Measurements from ENCODE around the gene TTC33.
"Not testable (repeated sequence)": the region's sequence is repeated elsewhere in the genome, so short reads cannot be mapped to it uniquely, and the experiment has no call there.

The TTC33 gene

DNA sequence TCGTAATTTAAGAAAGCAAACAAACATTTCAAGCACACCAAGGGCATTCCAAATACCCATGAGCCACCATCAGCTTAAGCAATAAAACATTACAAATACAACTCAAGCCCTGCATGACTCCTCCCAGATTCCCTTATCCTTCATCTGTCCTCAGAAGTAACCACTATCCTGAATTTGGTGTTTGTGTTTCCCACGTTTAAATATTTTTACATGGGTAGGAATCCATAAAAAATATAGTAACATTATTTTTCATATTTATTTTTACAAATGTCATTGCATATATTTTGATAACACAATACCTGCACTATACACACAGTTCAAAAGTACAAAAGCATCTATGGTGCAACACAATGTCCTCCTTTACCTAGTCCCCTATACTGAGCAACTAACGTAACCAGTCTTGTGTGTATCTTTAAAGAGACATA lies 36.0 kb upstream of the TTC33 start:
- Histone ChIP-seq H3K4me1 (ENCODE audit: low read depth, poor library complexity, severe bottlenecking) (peaks cover 9% of the 10 kb centered on the region), H3K79me2 (ENCODE audit: insufficient read depth, low read depth) (peaks cover 96% of the 10 kb centered on the region), H3K36me3 (ENCODE audit: insufficient read depth) (no peaks in the 10 kb centered on the region), H3K9ac (no peak overlapping the region), H2AFZ (ENCODE audit: low read depth) (no peak overlapping the region), H3K4me3 (IDR thresholded peaks at IDR 0.05; ENCODE audit: insufficient read depth, low read depth, low read length) (no peak overlapping the region), H3K4me2 (no peak overlapping the region), H4K20me1 (ENCODE audit: insufficient read depth) (0 out of 2 replicates have a peak, but pooled peaks cover 4% of the 10 kb centered on the region), H3K27ac (no peak overlapping the region), H3K27me3 (ENCODE audit: insufficient read depth, low read depth) (no peaks in the 10 kb centered on the region)
- no peak for TF ChIP-seq CTCF (conservative IDR thresholded peaks at IDR 0.05; ENCODE audit: low read depth, low read length)

- Histone ChIP-seq H3K27ac (no peak overlapping the region), H4K20me1 (ENCODE audit: insufficient read depth) (0 out of 2 replicates have a peak, but pooled peaks cover 4% of the 10 kb centered on the region), H3K4me1 (ENCODE audit: low read depth, poor library complexity, severe bottlenecking) (peaks cover 5% of the 10 kb centered on the region), H3K27me3 (ENCODE audit: insufficient read depth, low read depth) (no peaks in the 10 kb centered on the region), H2AFZ (ENCODE audit: low read depth) (no peak overlapping the region), H3K4me2 (no peak overlapping the region), H3K4me3 (IDR thresholded peaks at IDR 0.05; ENCODE audit: insufficient read depth, low read depth, low read length) (no peak overlapping the region), H3K9ac (no peak overlapping the region), H3K36me3 (ENCODE audit: insufficient read depth) (no peaks in the 10 kb centered on the region), H3K79me2 (ENCODE audit: insufficient read depth, low read depth) (peaks cover 96% of the 10 kb centered on the region)
- no peak for TF ChIP-seq CTCF (conservative IDR thresholded peaks at IDR 0.05; ENCODE audit: low read depth, low read length)
Measured at GRCh38 chr5:40790947-40791593, 35.3 kb upstream of the TTC33 start.

GRCh38 chr5:40788941-40789340 lies 33.2 kb upstream of the TTC33 start:
- not testable (repeated sequence) for H3K4me1 ChIP-seq (ENCODE audit: low read depth, poor library complexity, severe bottlenecking); H4K20me1 ChIP-seq (ENCODE audit: insufficient read depth); H3K36me3 ChIP-seq (ENCODE audit: insufficient read depth); H3K9ac ChIP-seq; H2AFZ ChIP-seq (ENCODE audit: low read depth); H3K4me2 ChIP-seq; H3K27ac ChIP-seq; H3K27me3 ChIP-seq (ENCODE audit: insufficient read depth, low read depth); H3K4me3 ChIP-seq (IDR thresholded peaks at IDR 0.05; ENCODE audit: insufficient read depth, low read depth, low read length)
- H3K79me2 ChIP-seq (ENCODE audit: insufficient read depth, low read depth), result peaks cover 96% of the 10 kb centered on the region

DNA sequence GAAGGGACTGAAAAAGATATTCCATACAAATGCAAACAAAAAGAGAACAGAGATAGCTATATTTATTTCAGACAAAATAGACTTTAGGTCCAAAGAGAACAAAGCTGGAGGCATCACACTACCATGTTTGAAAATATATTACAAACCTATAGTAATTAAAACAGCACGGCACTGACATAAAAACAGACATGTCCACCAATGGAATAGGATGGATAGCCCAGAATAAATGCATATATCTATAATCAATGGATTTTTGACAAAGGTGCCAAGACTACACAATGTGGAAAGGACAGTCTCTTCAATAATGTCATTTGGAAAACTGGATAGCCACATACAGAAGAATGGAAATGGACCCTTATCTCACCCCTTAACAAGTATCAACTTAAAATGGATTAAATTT lies 32.2 kb upstream of the TTC33 start:
- H3K4me1 ChIP-seq (ENCODE audit: low read depth, poor library complexity, severe bottlenecking), result peaks cover 5% of the 10 kb centered on the region
- 0 out of 2 replicates have a peak, but pooled peaks cover 4% of the 10 kb centered on the region for H4K20me1 ChIP-seq (ENCODE audit: insufficient read depth)
- TF ChIP-seq CTCF (conservative IDR thresholded peaks at IDR 0.05; ENCODE audit: low read depth, low read length), result no peak
- no peak overlapping the region for H3K9ac ChIP-seq
- H3K4me3 ChIP-seq (IDR thresholded peaks at IDR 0.05; ENCODE audit: insufficient read depth, low read depth, low read length), result no peak overlapping the region
- H2AFZ ChIP-seq (ENCODE audit: low read depth), result no peak overlapping the region
- H3K79me2 ChIP-seq (ENCODE audit: insufficient read depth, low read depth), result peaks cover 96% of the 10 kb centered on the region
- H3K4me2 ChIP-seq, result no peak overlapping the region
- no peaks in the 10 kb centered on the region for H3K27me3 ChIP-seq (ENCODE audit: insufficient read depth, low read depth)
- H3K36me3 ChIP-seq (ENCODE audit: insufficient read depth), result no peaks in the 10 kb centered on the region
- H3K27ac ChIP-seq, result no peak overlapping the region

DNA sequence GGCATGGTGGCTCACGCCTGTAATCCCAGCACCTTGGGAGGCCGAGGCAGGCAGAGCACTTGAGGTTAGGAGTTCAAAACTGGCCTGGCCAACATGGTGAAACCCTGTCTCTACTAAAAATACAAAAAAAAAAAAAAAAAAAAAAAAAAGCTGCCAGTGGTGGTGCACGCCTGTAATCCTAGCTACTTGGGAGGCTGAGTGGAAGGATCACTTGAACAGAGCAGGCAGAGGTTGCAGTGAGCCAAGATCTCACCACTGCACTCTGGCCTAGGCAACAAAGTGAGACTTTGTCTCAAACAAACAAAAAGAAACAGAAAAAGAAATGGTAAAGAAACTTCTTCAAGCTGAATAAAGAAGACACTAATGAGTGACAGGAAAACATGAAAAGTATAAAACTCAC lies 30.9 kb upstream of the TTC33 start:
- H3K9ac ChIP-seq; H2AFZ ChIP-seq (ENCODE audit: low read depth); H3K4me1 ChIP-seq (ENCODE audit: low read depth, poor library complexity, severe bottlenecking); H3K4me2 ChIP-seq; H3K4me3 ChIP-seq (IDR thresholded peaks at IDR 0.05; ENCODE audit: insufficient read depth, low read depth, low read length); H3K27ac ChIP-seq; H3K36me3 ChIP-seq (ENCODE audit: insufficient read depth); H3K27me3 ChIP-seq (ENCODE audit: insufficient read depth, low read depth); H4K20me1 ChIP-seq (ENCODE audit: insufficient read depth): not testable (repeated sequence)
- peaks cover 93% of the 10 kb centered on the region for H3K79me2 ChIP-seq (ENCODE audit: insufficient read depth, low read depth)

Data from KMS-11 (cell line).